Measurements from ENCODE around the gene VASP. TPM values are rescaled to one million over a fixed set of nuclear protein-coding genes. Genes with fewer than 3 reads are reported as not detected.

Gene VASP
- total and polyA plus RNA-seq, 2 of the 13 experiments (the other 11 are each of a cell fraction or from before 2014, with no cell fraction given): 41.8 to 67.1 TPM

DNA sequence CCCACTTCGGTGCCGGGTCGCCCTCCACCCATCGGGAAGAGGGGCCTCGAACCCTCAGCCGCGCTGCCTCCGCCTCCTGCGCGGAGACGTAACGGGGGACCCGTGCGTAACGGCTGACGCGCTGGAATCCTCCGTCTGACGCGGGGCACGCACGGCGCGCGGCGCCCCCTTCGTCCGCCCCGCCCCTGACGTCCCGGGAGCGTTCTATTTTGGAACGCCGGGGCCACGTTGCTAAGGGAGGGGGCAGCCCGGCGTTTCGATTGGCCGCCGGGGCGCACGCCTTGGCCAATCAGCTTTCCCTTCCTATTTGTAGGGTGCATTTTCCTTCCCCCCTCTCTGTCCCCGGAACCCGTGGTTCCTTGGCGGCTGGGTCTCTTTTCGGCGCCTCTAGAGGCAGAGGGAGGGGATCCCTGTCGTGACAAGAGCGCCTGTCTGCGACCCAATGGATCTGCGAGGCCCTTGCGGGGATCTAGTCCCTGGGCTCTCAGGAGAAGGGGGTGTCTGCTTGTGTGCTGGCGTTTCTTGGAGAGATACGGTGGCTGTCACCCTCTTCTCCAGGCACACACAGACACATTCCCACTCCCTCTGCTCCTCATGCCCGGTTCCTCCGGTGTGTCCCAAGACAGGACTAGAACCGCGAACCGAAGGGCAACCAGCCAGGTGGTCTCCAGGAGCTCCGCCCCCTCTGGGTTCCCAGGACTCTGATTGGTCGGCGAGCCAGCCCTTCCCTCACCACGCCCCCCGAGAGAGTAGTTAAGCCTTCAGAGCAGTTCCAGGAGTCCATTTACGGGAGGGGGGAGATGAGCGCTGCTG is 37.9 kb upstream of the VASP start (continued):
- TF ChIP-seq, protein P1, sequence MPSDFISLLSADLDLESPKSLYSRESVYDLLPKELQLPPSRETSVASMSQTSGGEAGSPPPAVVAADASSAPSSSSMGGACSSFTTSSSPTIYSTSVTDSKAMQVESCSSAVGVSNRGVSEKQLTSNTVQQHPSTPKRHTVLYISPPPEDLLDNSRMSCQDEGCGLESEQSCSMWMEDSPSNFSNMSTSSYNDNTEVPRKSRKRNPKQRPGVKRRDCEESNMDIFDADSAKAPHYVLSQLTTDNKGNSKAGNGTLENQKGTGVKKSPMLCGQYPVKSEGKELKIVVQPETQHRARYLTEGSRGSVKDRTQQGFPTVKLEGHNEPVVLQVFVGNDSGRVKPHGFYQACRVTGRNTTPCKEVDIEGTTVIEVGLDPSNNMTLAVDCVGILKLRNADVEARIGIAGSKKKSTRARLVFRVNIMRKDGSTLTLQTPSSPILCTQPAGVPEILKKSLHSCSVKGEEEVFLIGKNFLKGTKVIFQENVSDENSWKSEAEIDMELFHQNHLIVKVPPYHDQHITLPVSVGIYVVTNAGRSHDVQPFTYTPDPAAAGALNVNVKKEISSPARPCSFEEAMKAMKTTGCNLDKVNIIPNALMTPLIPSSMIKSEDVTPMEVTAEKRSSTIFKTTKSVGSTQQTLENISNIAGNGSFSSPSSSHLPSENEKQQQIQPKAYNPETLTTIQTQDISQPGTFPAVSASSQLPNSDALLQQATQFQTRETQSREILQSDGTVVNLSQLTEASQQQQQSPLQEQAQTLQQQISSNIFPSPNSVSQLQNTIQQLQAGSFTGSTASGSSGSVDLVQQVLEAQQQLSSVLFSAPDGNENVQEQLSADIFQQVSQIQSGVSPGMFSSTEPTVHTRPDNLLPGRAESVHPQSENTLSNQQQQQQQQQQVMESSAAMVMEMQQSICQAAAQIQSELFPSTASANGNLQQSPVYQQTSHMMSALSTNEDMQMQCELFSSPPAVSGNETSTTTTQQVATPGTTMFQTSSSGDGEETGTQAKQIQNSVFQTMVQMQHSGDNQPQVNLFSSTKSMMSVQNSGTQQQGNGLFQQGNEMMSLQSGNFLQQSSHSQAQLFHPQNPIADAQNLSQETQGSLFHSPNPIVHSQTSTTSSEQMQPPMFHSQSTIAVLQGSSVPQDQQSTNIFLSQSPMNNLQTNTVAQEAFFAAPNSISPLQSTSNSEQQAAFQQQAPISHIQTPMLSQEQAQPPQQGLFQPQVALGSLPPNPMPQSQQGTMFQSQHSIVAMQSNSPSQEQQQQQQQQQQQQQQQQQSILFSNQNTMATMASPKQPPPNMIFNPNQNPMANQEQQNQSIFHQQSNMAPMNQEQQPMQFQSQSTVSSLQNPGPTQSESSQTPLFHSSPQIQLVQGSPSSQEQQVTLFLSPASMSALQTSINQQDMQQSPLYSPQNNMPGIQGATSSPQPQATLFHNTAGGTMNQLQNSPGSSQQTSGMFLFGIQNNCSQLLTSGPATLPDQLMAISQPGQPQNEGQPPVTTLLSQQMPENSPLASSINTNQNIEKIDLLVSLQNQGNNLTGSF (CRISPR knock-in tag; IDR thresholded peaks at IDR 0.05): no peak
- TF ChIP-seq, protein P2, sequence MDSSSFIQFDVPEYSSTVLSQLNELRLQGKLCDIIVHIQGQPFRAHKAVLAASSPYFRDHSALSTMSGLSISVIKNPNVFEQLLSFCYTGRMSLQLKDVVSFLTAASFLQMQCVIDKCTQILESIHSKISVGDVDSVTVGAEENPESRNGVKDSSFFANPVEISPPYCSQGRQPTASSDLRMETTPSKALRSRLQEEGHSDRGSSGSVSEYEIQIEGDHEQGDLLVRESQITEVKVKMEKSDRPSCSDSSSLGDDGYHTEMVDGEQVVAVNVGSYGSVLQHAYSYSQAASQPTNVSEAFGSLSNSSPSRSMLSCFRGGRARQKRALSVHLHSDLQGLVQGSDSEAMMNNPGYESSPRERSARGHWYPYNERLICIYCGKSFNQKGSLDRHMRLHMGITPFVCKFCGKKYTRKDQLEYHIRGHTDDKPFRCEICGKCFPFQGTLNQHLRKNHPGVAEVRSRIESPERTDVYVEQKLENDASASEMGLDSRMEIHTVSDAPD (CRISPR knock-in tag; IDR thresholded peaks at IDR 0.05): no peak
- TF ChIP-seq ZNF34 (CRISPR knock-in tag; IDR thresholded peaks at IDR 0.05; ENCODE audit: borderline replicate concordance): no peak
- TF ChIP-seq, protein P3, sequence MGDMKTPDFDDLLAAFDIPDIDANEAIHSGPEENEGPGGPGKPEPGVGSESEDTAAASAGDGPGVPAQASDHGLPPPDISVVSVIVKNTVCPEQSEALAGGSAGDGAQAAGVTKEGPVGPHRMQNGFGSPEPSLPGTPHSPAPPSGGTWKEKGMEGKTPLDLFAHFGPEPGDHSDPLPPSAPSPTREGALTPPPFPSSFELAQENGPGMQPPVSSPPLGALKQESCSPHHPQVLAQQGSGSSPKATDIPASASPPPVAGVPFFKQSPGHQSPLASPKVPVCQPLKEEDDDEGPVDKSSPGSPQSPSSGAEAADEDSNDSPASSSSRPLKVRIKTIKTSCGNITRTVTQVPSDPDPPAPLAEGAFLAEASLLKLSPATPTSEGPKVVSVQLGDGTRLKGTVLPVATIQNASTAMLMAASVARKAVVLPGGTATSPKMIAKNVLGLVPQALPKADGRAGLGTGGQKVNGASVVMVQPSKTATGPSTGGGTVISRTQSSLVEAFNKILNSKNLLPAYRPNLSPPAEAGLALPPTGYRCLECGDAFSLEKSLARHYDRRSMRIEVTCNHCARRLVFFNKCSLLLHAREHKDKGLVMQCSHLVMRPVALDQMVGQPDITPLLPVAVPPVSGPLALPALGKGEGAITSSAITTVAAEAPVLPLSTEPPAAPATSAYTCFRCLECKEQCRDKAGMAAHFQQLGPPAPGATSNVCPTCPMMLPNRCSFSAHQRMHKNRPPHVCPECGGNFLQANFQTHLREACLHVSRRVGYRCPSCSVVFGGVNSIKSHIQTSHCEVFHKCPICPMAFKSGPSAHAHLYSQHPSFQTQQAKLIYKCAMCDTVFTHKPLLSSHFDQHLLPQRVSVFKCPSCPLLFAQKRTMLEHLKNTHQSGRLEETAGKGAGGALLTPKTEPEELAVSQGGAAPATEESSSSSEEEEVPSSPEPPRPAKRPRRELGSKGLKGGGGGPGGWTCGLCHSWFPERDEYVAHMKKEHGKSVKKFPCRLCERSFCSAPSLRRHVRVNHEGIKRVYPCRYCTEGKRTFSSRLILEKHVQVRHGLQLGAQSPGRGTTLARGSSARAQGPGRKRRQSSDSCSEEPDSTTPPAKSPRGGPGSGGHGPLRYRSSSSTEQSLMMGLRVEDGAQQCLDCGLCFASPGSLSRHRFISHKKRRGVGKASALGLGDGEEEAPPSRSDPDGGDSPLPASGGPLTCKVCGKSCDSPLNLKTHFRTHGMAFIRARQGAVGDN (CRISPR knock-in tag; IDR thresholded peaks at IDR 0.05): peak; percentile 83
- TF ChIP-seq, protein P4, sequence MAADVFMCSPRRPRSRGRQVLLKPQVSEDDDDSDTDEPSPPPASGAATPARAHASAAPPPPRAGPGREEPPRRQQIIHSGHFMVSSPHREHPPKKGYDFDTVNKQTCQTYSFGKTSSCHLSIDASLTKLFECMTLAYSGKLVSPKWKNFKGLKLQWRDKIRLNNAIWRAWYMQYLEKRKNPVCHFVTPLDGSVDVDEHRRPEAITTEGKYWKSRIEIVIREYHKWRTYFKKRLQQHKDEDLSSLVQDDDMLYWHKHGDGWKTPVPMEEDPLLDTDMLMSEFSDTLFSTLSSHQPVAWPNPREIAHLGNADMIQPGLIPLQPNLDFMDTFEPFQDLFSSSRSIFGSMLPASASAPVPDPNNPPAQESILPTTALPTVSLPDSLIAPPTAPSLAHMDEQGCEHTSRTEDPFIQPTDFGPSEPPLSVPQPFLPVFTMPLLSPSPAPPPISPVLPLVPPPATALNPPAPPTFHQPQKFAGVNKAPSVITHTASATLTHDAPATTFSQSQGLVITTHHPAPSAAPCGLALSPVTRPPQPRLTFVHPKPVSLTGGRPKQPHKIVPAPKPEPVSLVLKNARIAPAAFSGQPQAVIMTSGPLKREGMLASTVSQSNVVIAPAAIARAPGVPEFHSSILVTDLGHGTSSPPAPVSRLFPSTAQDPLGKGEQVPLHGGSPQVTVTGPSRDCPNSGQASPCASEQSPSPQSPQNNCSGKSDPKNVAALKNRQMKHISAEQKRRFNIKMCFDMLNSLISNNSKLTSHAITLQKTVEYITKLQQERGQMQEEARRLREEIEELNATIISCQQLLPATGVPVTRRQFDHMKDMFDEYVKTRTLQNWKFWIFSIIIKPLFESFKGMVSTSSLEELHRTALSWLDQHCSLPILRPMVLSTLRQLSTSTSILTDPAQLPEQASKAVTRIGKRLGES (CRISPR knock-in tag; IDR thresholded peaks at IDR 0.05; ENCODE audit: borderline replicate concordance): no peak
- no peak for TF ChIP-seq ZNF33B (CRISPR knock-in tag; IDR thresholded peaks at IDR 0.05)
- no peak for TF ChIP-seq ZSCAN30 (CRISPR knock-in tag; IDR thresholded peaks at IDR 0.05)
- peak; percentile 51; the same call in 1 of the 2 replicates for TF ChIP-seq SRF (IDR thresholded peaks at IDR 0.05; ENCODE audit: low read depth, low read length)
